MM.1S (cell line): Measurements from ENCODE around the gene DARS1.

Experiments used
- CTCF ChIP-seq: fragments of 300-600 bp; sonication (generic); IDR thresholded peaks from 2 replicates; pipeline ENCODE4 v1.5.1; 2016; ENCODE audit warnings: antibody characterized with exemption, low read length, mixed read lengths
- EZH2 ChIP-seq: fragments of 300-600 bp; sonication (generic); optimal IDR thresholded peaks from 2 replicates; pipeline ENCODE3; 2017; ENCODE audit warnings: low read depth, mild to moderate bottlenecking, antibody characterized with exemption, low read length, mixed read lengths
- EZH2phosphoT487 ChIP-seq: fragments of 300-600 bp; sonication (generic); IDR thresholded peaks from 2 replicates; pipeline ENCODE4 v1.6.1; 2018; ENCODE audit warnings: antibody characterized with exemption, low read length

- TF ChIP-seq CTCF (no peak), EZH2 (no peak), EZH2phosphoT487 (no peak)
Measured at GRCh38 chr2:136024616-136025015, 39.2 kb upstream of the DARS1 start.
